ENCODE results near the gene SLAMF1. TPM values are rescaled to one million over a fixed set of nuclear protein-coding genes. Genes with fewer than 3 reads are reported as not detected.

SLAMF1 gene
- polyA plus RNA-seq, 1 experiment: not detected

- TF ChIP-seq, protein P1, sequence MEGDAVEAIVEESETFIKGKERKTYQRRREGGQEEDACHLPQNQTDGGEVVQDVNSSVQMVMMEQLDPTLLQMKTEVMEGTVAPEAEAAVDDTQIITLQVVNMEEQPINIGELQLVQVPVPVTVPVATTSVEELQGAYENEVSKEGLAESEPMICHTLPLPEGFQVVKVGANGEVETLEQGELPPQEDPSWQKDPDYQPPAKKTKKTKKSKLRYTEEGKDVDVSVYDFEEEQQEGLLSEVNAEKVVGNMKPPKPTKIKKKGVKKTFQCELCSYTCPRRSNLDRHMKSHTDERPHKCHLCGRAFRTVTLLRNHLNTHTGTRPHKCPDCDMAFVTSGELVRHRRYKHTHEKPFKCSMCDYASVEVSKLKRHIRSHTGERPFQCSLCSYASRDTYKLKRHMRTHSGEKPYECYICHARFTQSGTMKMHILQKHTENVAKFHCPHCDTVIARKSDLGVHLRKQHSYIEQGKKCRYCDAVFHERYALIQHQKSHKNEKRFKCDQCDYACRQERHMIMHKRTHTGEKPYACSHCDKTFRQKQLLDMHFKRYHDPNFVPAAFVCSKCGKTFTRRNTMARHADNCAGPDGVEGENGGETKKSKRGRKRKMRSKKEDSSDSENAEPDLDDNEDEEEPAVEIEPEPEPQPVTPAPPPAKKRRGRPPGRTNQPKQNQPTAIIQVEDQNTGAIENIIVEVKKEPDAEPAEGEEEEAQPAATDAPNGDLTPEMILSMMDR (IDR thresholded peaks at IDR 0.05; ENCODE audit: low read depth, low read length): no peak
- Histone ChIP-seq H3K9me3 (ENCODE audit: control insufficient read depth, insufficient read depth, low read length) (no peaks in the 10 kb centered on the region), H3K27ac (ENCODE audit: low read depth, low read length) (no peak overlapping the region), H3K27me3 (ENCODE audit: control insufficient read depth, insufficient read depth, low read length) (no peaks in the 10 kb centered on the region), H3K4me3 (ENCODE audit: low read depth, low read length) (no peak overlapping the region)
- no peak for DNase-seq (ENCODE audit: low read depth, low spot score)
- POLR2A ChIA-PET: no interaction called here
- CTCF ChIA-PET: no interaction called here
Observed at GRCh38 chr1:160580221-160580812, 66.5 kb downstream of the SLAMF1 start.

DNA sequence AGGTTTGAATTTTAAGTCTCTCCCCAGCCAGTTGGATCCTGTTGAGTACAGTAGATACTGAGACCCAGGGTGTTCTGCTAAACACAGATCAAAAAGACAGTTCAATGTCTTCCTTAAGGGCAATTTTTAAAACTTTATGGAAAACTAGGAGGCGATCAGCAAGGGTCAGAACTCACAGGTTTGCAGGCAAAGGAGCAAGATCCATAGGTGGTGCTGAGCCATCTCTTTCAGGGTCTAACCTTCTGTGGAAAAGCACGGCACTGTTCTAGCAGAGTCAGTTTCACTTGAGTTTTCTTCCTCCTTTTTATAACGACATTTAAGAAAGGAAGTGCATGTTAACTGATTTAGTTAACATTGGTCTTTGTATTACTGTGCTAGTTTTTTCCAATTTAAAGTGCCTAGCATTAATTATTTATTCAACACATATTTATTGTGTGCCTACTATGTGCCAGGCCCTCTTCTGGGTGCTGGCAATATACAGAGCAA is 67.6 kb downstream of the SLAMF1 start, which contains the start of gene CD84:
TSS of gene CD84 (minus strand) at position 281 of the 486 bp plus-strand sequence. CDS start at position 222, 59 bp downstream.
- POLR2A ChIA-PET: no interaction called here
- DNase-seq (ENCODE audit: low read depth, low spot score): no peak
- TF ChIP-seq, protein P1 (IDR thresholded peaks at IDR 0.05; ENCODE audit: low read depth, low read length): no peak
- Histone ChIP-seq H3K27me3 (ENCODE audit: control insufficient read depth, insufficient read depth, low read length) (no peaks in the 10 kb centered on the region), H3K4me3 (ENCODE audit: low read depth, low read length) (no peak within 1 kb of the TSS), H3K9me3 (ENCODE audit: control insufficient read depth, insufficient read depth, low read length) (no peaks in the 10 kb centered on the region), H3K27ac (ENCODE audit: low read depth, low read length) (no peak within 1 kb of the TSS)
- CTCF ChIA-PET: interaction anchor here (0.6 to 0.9 kb wide), 2 partner anchors 27 to 135 kb away, joined by 3 to 8 read pairs; no protein-coding TSS in a partner anchor

- POLR2A ChIA-PET: no interaction called here
- H3K9me3 ChIP-seq (ENCODE audit: control insufficient read depth, insufficient read depth, low read length): no peaks in the 10 kb centered on the region
- no peaks in the 10 kb centered on the region for H3K27me3 ChIP-seq (ENCODE audit: control insufficient read depth, insufficient read depth, low read length)
- TF ChIP-seq, protein P1 (IDR thresholded peaks at IDR 0.05; ENCODE audit: low read depth, low read length): no peak
- DNase-seq (ENCODE audit: low read depth, low spot score): no peak
- no peak overlapping the region for H3K4me3 ChIP-seq (ENCODE audit: low read depth, low read length)
- no peak overlapping the region for H3K27ac ChIP-seq (ENCODE audit: low read depth, low read length)
- CTCF ChIA-PET: interaction anchor here (0.6 to 0.9 kb wide), 2 partner anchors 28 to 135 kb away, joined by 3 to 8 read pairs; no protein-coding TSS in a partner anchor
Observed at GRCh38 chr1:160578525-160579191, 68.2 kb downstream of the SLAMF1 start.

DNA sequence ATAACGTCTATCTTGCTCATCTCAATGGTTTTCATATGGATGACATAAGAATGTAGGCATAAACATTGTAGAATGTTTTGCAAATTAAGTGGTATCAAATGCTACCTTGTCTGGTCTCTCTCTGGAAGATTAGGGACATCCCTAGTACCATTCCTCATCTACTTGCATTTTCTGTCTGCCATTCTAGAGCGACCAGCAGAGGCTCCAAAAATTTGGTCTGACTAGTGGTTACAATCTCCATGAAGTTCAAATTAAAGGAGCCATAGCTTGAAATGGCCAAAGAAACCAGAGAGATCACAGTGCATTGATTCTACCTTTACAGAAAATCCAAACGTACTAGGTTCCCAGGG is 68.7 kb downstream of the SLAMF1 start:
- POLR2A ChIA-PET: no interaction called here
- no peak for DNase-seq (ENCODE audit: low read depth, low spot score)
- TF ChIP-seq, protein P1 (IDR thresholded peaks at IDR 0.05; ENCODE audit: low read depth, low read length): no peak
- H3K27ac ChIP-seq (ENCODE audit: low read depth, low read length): no peak overlapping the region
- H3K9me3 ChIP-seq (ENCODE audit: control insufficient read depth, insufficient read depth, low read length): no peaks in the 10 kb centered on the region
- H3K27me3 ChIP-seq (ENCODE audit: control insufficient read depth, insufficient read depth, low read length): no peaks in the 10 kb centered on the region
- no peak overlapping the region for H3K4me3 ChIP-seq (ENCODE audit: low read depth, low read length)
- CTCF ChIA-PET: no interaction called here

GRCh38 chr1:160577671-160578070 is 69.2 kb downstream of the SLAMF1 start:
- H3K4me3 ChIP-seq (ENCODE audit: low read depth, low read length): no peak overlapping the region
- ChIA-PET CTCF (no interaction called here), POLR2A (no interaction called here)
- no peak for DNase-seq (ENCODE audit: low read depth, low spot score)
- H3K9me3 ChIP-seq (ENCODE audit: control insufficient read depth, insufficient read depth, low read length): no peaks in the 10 kb centered on the region
- H3K27ac ChIP-seq (ENCODE audit: low read depth, low read length): no peak overlapping the region
- TF ChIP-seq, protein P1 (IDR thresholded peaks at IDR 0.05; ENCODE audit: low read depth, low read length): no peak
- no peaks in the 10 kb centered on the region for H3K27me3 ChIP-seq (ENCODE audit: control insufficient read depth, insufficient read depth, low read length)
